ENCODE results near the gene MLPH.

- no peak for TF ChIP-seq POLR2A (IDR thresholded peaks at IDR 0.05)
- no peak for TF ChIP-seq CTCF (IDR thresholded peaks at IDR 0.05)
Observed at GRCh38 chr2:237509905-237510304, 22.9 kb downstream of the MLPH start.
